ENCODE measurements around the gene NACA.

The NACA gene

DNA sequence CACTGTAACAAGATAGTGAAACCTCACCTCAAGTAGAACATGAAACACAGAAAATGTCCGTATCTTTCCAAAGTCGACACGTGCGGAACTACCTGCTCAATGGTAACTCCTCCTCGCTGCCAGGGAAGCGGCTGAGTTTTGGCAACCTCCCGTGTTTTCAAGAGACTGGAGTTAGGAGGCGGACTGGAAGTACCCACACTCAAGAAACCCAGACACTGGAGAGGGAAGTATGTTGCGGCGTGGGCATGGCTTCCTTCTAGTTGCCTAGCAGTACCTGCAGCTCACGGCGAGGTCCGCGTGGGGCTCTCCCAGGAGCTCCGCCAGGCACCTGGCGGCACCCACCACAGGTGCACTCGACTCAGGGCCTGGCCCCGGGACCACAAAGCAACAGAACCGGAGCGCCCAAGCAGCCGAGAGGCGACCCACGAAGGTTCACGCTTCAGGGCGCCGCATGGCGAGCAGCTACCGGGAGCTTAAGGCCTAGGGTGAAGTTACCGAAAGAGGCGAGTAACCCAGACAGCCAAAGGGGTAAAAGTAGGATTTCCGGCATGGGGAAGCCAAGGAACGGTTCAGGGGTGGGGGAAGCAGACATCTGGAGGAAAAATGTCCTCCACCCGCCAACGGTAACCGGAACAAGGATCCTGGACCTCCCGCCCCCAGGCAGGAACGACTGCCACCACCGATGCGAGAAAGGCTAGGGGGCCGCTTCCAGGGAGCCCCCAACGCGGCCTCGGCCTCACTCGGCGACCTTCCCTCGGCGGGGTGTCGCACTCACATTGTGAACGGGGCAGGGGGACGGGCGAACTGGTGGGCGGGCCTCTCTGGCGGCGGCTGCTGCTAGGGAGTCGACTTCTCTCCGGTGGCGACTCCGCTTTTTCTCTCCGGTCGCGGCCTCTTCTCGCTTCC is 37.6 kb downstream of the NACA start:
- DNase-seq, result peak; percentile 40

DNA sequence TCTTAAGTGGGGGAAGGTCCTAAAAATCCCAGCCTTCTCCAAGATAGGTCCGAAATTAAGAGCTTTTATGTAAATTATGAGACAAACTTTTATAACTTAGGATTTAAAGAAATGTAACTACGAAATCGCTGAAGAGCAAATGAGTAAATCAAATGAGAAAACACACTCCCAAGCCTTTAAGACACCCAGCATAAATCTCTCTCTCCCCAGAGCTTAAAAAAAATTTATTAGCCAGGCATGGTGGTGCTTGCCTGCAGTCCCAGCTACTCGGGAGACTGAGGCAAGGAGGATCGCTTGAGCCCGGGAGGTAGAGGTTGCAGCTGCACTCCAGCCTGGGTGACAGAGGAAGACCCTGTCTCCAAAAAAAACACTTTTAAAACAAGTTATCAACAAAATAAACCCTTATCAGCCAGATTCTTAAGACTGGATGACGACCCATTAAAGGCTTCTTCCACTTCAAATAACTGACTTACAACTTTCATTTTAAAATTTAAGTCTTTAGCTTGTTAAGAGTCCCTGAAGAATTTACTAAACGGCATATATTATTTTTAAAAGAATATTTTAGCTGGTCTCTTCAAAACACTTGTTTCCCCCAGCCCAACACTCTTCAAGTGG is 40.2 kb downstream of the NACA start:
- DNase-seq, result no peak

DNA sequence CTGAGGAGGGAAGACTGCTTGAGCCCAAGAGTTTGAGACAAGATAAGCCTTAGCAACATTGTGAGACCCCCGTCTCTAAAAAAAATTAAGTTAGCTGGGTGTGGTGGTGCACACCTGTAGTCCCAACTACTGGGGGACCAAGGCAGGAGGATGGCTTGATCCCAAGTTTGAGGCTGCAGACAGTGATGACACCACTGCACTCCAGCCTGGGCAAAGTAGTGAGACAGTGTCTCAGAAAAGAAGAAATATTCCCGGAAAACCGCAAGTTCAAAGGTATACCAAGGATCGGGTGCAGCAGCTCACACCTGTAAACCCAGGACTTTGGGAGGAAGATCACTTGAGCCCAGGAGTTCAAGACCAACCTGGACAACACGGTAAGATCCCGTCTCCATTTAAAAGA is 42.8 kb downstream of the NACA start:
- no peak for DNase-seq

DNA sequence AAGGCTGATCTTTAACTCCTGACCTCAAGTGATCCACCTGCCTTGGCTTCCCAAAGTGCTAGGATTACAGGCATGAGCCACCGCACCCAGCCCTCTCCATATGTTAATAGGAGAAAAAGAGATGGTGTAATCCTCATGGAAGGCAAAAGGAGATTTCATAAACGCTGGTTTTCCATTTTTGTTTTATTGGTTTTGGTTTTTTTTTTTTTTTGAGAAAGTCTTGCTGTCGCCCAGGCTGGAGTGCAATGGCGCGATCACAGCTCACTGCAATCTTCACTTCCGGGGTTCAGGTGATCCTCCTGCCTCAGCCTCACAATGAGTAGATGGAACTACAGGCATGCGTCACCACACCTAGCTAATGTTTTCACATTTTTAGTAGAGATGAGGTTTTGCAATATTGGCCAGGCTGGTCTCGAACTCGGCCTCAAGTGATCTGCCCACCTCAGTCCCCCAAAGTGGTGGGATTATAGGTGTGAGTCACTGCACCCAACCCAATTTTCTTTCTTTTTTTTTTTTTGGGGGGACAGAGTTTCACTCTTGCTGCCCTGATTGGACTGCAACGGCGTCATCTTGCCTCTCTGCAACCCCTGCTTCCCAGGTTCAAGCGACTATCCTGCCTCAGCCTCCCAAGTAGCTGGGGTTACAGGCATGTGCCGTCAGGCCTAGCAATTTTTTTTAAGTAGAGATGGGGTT is 45.1 kb downstream of the NACA start:
- no peak for DNase-seq

DNA sequence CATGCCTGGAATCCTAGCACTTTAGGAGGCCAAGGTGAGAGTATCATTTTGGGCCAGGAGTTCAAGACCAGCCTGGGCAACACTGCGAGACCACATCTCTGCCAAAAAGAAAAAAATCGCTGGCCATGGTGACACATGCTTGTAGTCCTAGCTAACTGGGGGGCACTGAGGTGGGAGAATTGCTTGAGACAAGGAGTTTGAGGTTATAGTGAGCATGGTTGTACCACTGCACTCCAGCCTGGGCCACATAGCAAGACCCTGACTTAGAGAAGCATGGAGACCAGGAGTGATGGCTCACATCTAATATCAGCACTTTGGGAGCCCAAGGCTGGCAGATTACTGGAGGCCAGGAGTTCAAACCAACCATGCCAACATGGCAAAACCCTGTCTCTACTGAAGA is 46.2 kb downstream of the NACA start:
- DNase-seq, result no peak

DNA sequence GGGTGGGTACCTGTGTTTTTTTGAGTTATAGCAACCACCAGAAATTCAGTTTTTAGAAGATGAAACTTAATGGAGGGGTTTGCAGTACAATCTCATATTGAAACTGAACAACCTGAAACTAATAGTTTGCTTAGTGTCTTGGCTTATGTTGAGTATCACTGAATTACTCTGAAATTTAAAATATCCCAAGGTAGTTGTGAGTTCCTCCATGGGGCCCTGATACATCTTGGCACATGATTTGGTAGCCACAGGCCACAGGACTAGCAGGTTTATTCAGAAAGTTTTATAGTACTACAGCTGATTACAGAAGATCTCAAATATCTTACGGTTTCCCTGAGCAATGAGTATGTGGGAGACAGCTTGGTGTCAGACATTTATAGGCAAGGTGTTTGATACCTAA is 47.4 kb downstream of the NACA start:
- DNase-seq, result no peak

DNA sequence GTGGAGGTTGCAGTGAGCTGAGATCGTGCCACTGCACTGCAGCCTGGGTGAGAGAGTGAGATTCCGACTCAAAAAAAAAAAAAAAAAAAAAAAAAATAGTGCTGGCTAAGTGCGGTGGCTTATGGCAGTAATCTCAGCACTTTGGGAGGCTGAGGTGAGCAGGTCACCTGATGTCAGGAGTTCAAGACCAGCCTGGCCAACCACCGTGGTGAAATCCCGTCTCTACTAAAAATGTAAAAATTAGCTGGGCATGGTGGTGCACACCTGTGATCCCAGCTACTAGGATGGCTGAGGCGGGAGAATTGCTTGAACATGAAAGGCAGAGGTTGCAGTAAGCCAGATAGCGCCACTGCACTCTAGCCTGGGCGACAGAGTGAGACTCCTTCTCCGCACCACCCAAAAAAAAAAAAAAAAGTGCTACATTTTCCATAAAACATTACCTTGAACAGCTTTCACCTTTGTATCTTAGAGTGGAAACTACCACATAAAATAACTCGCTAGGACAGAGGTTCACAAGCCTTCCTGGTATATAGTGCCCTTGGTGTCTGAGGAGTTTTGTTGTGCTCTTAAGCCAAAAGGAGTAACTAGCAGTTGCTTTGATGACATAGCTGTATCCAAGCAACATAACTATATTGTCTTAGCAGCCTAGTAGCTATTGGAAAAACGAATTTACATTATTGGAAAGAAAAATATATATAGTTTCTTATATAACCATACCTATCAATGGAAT is 48.1 kb downstream of the NACA start:
- no peak for DNase-seq

DNA sequence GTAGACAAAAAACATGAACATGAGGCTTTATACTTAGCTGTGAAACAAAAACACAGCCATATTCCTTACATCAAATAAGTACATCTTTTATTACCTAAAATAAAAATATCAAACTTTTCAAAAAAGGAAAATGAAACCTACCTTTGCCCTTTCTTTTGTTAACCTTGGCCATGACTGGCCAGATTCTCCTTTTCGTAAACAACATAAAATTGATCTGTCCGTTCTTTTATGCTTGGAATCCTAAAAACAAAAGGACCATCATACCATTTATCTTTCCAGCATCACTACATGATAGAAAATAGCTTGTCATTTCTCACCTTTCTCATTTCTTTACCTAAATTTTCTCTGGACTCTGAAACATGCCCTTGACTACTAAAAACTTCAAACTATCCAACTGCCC is 53.5 kb downstream of the NACA start:
- no peak for DNase-seq

DNA sequence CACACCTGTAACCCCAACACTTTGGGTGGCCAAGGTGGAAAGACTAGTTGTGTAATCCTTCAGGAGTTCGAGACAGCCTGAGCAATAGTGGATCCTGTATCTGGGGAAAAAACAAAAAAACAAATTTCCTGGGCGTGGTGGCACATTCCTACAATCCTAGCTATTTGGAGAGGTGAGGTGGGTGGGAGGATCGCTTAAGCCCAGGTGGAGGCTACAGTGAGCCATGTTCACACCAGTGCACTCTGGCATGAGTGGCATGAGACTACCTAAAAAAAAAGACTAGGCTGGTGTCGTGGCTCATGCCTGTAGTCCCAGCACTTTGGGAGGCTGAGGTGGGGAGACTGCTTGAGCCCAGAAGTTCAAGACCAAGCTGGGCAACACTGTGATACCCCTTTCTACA is 54.3 kb downstream of the NACA start:
- no peak for DNase-seq

DNA sequence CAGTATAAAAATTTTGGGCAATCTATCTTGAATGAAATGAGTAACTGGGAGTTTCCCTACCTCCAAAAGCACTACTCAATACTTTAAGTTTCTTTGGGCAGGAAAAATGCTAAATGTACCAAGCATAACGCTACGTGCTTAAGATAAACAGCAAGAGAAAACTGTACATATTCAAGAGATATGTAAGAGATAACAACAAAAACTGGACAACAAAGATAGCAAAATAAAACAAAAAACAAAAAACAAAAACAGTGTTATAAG is 57.0 kb downstream of the NACA start:
- DNase-seq, result no peak

Measured in EL (cell line).